GM23338 (cell line): ENCODE results near the gene ENOX2.

Experiments used
- CTCF ChIP-seq, 2 experiments: fragments of 200-600 bp in 1 of 2; sonication (generic) in 1 of 2; conservative IDR thresholded peaks; 2 replicates each; pipeline versions ENCODE4 v1.5.1 to v1.6.1; 2016 to 2017; ENCODE audit warnings: antibody characterized with exemption in 2 of 2, low read depth in 2 of 2, mild to moderate bottlenecking in 2 of 2, moderate library complexity in 1 of 2
- POLR2AphosphoS5 ChIP-seq: IDR thresholded peaks from 2 replicates; pipeline ENCODE4 v1.6.1; 2016; ENCODE audit warnings: antibody characterized with exemption, low read depth
- STAT1 ChIP-seq: IDR thresholded peaks from one replicate; pipeline ENCODE4 v1.6.1; 2016; ENCODE audit warnings: antibody characterized with exemption; ENCODE audit not compliant: unreplicated experiment
- ZNF114 ChIP-seq: fragments of 250-450 bp; sonication (Bioruptor Pico); IDR thresholded peaks from 2 replicates; pipeline ENCODE4 v1.5.0; 2020; ENCODE audit warnings: mild to moderate bottlenecking, moderate library complexity
- ZNF331 ChIP-seq: fragments of 250-450 bp; sonication (Bioruptor Pico); IDR thresholded peaks from 2 replicates; pipeline ENCODE4 v1.5.0; 2020; ENCODE audit warnings: low read depth, mild to moderate bottlenecking, moderate library complexity

- no peak for TF ChIP-seq STAT1
- peak; percentile 63 to 75 for TF ChIP-seq CTCF (conservative IDR thresholded peaks at IDR 0.05; ENCODE audit: low read depth in 2 of 2)
- TF ChIP-seq ZNF331 = no peak
- TF ChIP-seq POLR2AphosphoS5 = no peak
- no peak for TF ChIP-seq ZNF114 (CRISPR knock-in tag)
Observed at GRCh38 chrX:130575831-130576389, 327.1 kb downstream of the ENOX2 start.
